ENCODE results near the gene GAS2L1. TPM values are rescaled to one million over a fixed set of nuclear protein-coding genes. Genes with fewer than 3 reads are reported as not detected.

GAS2L1 gene
- total and polyA plus RNA-seq, 2 experiments from 2014 or later = 5.2 to 9.5 TPM

DNA sequence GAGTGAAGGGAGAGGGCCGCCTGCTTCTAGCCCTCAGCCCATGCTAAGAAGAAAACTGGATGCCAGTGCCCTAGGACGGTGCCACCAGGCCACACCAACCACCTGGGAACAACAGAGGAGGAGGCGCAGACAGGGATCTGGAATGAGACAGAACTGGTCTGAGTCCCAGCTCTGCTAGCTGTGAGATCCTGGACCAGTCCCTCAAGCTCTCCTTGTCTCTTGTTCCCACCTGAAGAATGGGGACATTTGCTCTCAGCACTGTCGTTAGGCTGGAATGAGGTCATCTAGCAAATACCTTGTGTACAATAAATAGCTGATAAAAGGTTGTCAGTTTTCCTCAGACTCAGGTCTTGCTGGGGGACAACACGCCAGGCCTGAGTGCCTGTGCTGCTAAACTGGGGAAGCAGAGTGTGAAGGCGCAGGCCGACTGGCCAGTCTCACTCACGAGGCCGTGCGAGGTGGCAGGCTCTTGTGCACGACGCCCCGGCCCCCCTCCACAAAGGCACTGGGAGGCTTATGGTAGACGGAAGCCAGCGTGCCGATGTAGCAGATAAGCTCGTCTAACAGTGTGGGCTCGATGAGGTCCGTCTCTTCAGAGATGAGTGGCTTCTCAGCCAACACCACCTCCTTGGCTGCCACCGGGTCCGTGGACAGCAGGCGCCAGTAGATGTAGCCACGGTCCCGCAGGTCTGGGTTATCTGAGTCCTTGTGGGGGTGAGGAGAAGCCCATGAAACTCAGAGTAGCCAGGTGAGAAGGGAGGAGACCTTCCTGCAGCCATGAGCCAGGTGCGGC is 34.8 kb downstream of the GAS2L1 start:
- Mint-ChIP-seq H3K27me3 (ENCODE audit: insufficient read depth, low read depth, poor library complexity) (peaks cover 4% of the 10 kb centered on the region), H3K4me3 (no peak overlapping the region), H3K27ac (no peak overlapping the region), H3K9me3 (no peaks in the 10 kb centered on the region), H3K4me1 (no peaks in the 10 kb centered on the region), H3K36me3 (ENCODE audit: low read depth) (peaks cover 52% of the 10 kb centered on the region)
- no peak for ATAC-seq
- Histone ChIP-seq H3K4me2 (no peak overlapping the region), H3K4me3 (no peak overlapping the region), H3K27ac (ENCODE audit: low read depth) (no peak overlapping the region), H3K27me3 (ENCODE audit: insufficient read depth) (no peaks in the 10 kb centered on the region), H3K36me3 (ENCODE audit: insufficient read depth) (peaks cover 8% of the 10 kb centered on the region; the same call in 1 of the 2 replicates), H3F3A (replicated peaks; ENCODE audit: low read depth) (no peaks in the 10 kb centered on the region), H4K20me1 (replicated peaks; ENCODE audit: insufficient read depth) (no peaks in the 10 kb centered on the region; the same call in 1 of the 2 replicates), H3K9me2 (ENCODE audit: insufficient read depth) (no peaks in the 10 kb centered on the region), H3K79me2 (replicated peaks; ENCODE audit: insufficient read depth) (no peaks in the 10 kb centered on the region), H3K4me1 (ENCODE audit: insufficient read depth) (no peaks in the 10 kb centered on the region), H2AFZ (no peak overlapping the region)
- TF ChIP-seq REST (IDR thresholded peaks at IDR 0.05; ENCODE audit: unreplicated experiment) (no peak), CREB1 (CRISPR knock-in tag; IDR thresholded peaks at IDR 0.05; ENCODE audit: low read depth) (no peak), STAT1 (IDR thresholded peaks at IDR 0.05; ENCODE audit: unreplicated experiment) (no peak), ETS1 (IDR thresholded peaks at IDR 0.05) (no peak), EZH2 (IDR thresholded peaks at IDR 0.05; ENCODE audit: low read depth, unreplicated experiment) (no peak), POLR2AphosphoS5 (IDR thresholded peaks at IDR 0.05; ENCODE audit: low read depth) (no peak), ZNF462 (CRISPR knock-in tag; IDR thresholded peaks at IDR 0.05) (no peak), NANOG (IDR thresholded peaks at IDR 0.05; ENCODE audit: borderline replicate concordance) (no peak), ZNF114 (CRISPR knock-in tag; IDR thresholded peaks at IDR 0.05) (no peak), EZH2phosphoT487 (IDR thresholded peaks at IDR 0.05; ENCODE audit: unreplicated experiment) (no peak), JUNB (IDR thresholded peaks at IDR 0.05; ENCODE audit: unreplicated experiment) (no peak), CTCF (conservative IDR thresholded peaks at IDR 0.05; ENCODE audit: low read depth in 2 of 2) (no peak), ZNF331 (CRISPR knock-in tag; IDR thresholded peaks at IDR 0.05; ENCODE audit: low read depth) (no peak)
- DNase-seq (ENCODE audit: low spot score) = no peak

All from GM23338 (cell line).